HPDE6-E6E7 (cell line): Measurements from ENCODE around the gene NINL.
A peak's percentile ranks its signal among the peaks of the same experiment; 100 is the strongest.
"Not testable (repeated sequence)": the region's sequence is repeated elsewhere in the genome, so short reads cannot be mapped to it uniquely, and the experiment has no call there.

Experiments
- DNase-seq: peaks from one replicate; pipeline ENCODE4 v3.0.0; 2011; ENCODE audit warnings: missing footprints; ENCODE audit errors: extremely low spot score

Gene NINL

GRCh38 chr20:25552977-25553376 is 32.4 kb downstream of the NINL start:
- DNase-seq = no peak

- DNase-seq = no peak
Observed at GRCh38 chr20:25551413-25552215, 33.7 kb downstream of the NINL start.

DNA sequence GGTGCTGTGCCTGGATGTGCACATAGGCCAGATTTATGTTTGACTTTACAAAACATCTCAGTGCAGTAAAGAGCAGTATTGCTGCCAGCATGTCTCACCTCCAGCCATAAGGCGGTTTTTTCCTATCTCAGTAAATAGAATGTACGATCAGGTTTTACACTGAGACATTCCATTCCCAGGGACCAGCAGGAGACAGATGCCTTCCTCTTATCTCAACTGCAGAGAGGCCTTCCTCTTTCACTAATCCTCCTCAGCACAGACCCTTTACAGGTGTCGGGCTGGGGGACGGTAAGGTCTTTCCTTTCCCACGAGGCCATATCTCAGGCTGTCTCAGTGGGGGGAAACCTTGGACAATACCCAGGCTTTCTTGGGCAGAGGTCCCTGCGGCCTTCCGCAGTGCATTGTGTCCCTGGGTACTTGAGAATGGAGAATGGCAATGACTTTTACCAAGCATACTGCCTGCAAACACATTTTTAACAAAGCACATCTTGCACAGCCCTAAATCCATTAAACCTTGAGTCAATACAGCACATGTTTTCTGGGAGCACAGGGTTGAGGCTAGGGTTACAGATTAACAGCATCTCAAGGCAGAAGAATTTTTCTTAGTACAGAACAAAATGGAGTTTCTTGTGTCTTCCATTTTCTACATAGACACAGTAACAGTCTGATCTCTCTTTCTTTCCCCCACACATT is 34.5 kb downstream of the NINL start:
- not testable (repeated sequence) for DNase-seq

DNA sequence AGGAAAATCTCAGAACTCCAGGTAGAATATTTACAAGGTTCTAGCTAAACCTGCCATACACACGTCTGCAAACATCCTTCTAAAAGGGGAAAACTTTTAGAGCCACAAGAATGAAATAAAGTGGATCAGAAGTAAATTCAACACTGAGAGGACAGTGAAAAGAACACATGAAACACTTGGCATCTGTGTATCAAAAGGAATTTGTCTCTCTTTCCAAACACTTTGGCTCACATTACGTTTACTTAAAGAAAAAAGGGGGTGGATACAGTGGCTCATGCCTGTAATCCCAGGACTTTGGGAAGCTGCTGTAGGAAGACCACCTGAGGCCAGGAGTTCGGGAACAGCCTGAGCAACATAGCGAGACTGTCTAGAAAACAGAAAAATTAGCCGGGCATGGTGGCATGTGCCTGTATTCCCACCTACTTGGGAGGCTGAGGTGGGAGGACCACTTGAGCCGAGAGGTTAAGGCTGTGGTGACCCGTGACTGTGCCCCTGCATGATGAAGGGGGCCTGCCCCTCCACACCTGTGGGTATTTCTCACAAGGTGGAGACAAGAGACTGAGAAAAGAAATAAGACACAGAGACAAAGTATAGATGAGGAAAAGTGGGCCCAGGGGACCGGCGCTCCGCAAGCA is 35.4 kb downstream of the NINL start:
- DNase-seq = no peak

- DNase-seq = no peak
Observed at GRCh38 chr20:25549172-25549773, 36.1 kb downstream of the NINL start.

DNA sequence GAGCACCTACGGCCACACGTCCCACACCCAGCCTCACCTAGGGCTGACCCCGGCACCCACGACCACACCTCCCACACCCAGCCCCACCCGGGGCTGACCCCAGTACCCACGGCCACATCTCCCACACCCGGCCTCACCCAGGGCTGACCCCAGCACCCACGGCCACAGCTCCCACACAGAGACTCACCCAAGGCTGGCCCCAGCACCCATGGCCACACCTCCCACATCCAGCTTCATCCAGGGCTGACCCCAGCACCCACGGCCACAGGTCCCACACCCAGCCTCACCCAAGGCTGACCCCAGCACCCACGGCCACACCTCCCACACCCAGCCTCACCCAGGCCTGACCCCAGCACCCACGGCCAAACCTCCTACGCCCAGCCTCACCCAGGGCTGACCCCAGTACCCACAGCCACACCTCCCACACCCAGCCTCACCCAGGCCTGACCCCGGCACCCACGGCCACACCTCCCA is 36.7 kb downstream of the NINL start:
- DNase-seq = no peak

- DNase-seq = no peak
Observed at GRCh38 chr20:25547999-25548398, 37.3 kb downstream of the NINL start.

DNA sequence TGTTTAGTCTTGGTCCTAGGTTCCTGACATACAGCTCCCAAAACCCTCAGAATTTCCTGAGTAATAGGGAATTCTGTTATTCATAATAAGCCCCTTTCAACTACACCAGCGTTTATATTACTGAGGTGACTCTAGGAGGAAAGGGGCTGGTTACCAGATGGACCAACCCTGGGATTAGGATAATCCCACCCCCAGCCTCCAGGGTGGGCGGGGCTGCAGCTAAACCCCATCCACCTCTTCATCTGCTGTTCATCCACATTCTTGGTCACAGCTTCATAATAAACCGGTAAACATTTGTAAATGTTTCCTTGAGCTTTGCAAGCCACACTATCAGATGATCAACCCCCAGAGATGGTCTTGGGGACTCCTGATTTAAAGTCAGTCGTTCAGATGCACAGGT is 38.3 kb downstream of the NINL start:
- DNase-seq = no peak

GRCh38 chr20:25546048-25546447 is 39.3 kb downstream of the NINL start:
- DNase-seq = no peak

GRCh38 chr20:25545171-25545570 is 40.2 kb downstream of the NINL start:
- no peak for DNase-seq

DNA sequence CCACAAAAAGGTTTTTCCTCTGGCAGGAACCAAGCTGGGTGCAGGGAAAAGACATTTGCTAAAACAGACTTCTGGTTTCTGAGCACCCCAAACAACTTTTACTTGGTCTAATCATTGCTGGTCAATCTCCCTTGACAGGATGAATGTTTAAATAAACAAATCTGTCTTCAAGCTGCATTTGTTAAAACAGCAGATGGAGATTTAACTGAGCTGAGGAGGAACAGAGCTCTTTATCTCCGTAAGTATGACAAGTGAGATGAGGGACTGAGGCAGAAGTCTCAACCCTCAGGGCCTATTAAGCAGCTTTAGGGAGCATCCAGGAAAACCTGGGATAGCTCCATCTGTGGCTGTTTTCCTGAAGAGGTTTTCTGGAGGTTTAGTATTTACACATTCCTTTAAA is 40.6 kb downstream of the NINL start:
- no peak for DNase-seq

- DNase-seq = no peak
Observed at GRCh38 chr20:25544311-25544710, 41.0 kb downstream of the NINL start.

DNA sequence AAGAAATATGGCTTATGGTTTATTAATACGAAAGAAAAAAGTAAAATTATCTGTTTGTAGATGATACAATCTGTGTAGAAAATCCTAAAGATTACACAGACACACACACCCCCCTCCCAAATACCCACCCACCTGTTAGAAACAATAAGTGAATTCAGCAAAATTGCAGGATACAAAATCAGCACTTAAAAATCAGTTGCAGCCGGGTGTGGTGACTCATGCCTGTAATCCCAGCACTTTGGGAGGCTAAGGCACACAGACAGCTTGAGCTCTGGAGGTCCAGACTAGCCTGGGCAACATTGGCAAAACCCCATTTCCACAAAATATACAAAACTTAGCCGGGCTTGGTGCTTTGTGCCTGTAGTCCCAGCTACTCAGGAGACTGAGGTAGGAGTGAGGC is 42.3 kb downstream of the NINL start:
- no peak for DNase-seq

DNA sequence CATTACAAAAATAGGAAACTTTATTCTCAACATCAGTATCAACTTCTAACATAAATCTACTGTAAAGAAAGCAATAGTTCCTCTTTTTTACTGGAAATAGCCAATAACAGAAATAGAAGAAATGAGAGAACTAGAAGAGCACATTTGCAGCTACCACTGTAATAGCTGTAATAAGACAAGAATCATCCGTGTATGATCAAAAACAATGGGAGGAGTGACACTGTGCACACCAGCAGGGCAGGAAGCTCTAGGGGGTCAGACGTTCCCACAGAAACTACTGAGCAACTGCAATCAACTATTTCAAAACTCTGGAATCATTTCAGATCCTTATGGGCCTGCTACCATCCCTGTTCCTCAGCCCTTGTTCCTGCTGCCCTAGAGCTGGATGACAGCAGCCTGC is 43.7 kb downstream of the NINL start:
- DNase-seq = no peak

DNA sequence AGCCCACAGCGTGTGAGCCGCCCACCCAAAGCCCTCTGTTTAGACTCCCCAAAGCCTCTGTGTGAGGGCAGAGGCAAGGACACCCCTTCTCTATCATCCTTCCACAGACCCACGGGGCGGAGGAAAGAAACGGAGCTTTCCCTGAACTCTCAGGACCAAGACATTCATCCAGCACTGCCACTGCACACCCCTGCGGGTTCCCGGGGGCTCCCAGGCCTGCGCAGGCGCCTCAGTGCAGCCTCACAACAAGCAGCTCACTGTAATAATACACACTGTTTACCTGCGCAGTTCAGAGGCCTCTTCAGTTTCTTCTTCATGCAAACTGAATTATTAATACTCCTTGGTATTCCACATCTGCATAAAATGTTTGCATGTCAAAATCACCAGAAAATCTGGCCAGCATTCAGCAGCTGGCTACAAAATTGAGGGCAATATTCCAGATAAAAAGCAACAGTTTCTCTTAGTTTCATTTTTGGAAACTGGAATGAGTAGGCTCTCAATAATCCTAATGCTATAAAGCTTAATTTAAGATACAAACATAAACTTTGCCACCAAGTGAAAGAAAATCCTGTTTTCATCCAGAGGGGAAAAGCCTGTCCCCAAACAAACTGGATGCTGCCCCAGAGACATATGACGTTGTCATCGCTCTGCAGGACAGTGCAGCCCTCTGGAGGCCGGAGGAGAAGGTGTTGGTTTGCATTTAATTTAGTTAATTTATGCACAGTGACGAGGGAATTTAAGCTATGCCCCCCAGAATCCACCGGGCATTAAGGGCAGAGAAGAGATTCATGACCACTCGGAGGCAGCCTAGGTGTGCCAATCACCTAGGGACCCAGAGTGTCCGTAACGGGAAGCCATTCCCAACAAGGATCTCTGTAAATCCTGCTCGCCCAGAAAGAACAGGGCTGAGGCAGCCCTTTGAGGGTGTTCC is 45.3 kb downstream of the NINL start:
- DNase-seq = peak; percentile 45

DNA sequence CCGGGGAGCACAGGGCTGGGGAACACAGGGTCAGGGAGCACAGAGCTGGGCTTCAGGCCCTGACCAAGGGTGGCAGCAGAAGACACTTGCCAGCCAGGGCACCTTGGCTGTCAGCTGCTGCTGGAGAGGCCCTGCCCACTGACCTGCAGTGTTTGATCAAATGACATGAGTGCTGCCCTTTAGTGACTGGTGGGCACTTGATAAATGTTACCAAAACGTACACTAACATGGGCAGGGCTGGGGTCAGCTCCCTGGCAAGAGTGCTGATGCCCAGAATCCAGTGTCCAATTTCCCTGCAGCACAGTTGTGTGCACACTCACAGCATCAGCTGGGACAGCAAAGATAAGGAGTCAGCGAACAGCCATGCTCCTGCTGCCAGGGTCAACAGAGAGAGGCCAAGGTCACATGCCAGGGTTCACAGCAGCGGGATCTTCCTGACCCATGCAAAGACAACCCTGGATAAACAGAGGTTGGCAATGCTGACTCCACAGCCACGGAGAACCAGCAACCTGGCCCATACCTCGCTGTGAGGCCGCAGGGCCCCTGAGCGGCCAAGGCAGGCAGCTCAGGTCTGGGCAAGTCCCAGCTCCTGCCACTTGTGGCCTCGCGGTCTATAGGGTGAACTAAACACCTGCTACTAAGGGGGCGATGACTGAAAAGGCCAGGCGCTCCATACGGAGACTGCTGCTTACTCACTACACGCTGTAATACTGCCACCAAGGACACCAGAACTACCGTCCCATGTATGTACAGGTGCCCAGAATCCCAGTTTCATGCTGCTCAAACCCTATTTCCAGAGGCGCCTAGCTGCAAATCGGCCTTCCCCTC is 46.3 kb downstream of the NINL start:
- DNase-seq = no peak

GRCh38 chr20:25537890-25538289 is 47.4 kb downstream of the NINL start:
- no peak for DNase-seq

GRCh38 chr20:25535762-25536161 is 49.6 kb downstream of the NINL start:
- DNase-seq = no peak

GRCh38 chr20:25534845-25535244 is 50.5 kb downstream of the NINL start:
- DNase-seq = no peak
